MM.1S (cell line): ENCODE data around the gene OLFM1.

ENCODE experiments used
- EZH2 ChIP-seq: fragments of 300-600 bp; sonication (generic); optimal IDR thresholded peaks from 2 replicates; pipeline ENCODE3; 2017; ENCODE audit warnings: low read depth, mild to moderate bottlenecking, antibody characterized with exemption, low read length, mixed read lengths
- TF ChIP-seq, protein P1 (sequence below): fragments of 300-600 bp; sonication (generic); IDR thresholded peaks from 2 replicates; pipeline ENCODE4 v1.5.1; 2016; ENCODE audit warnings: antibody characterized with exemption, low read length, mixed read lengths

DNA sequence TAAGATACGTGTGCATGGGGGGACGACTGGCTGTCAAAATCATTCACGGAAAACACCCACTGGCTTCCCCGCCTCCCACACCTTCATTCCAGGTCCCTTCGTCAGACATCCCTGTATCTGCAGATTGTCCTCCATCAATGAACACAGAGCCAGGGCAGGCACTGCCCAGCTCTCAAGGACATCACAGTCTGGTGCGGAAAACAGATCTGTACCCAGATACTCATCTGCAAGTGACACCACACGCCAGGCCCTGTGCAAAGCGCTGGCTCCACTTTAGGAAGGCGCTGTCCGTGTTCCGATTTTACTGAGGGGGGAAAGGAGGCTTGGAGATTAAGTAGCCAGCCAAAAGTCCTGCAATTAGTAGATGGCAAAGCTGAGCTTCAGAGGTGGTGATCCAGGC is 72.3 kb downstream of the OLFM1 start:
- TF ChIP-seq, protein P1, sequence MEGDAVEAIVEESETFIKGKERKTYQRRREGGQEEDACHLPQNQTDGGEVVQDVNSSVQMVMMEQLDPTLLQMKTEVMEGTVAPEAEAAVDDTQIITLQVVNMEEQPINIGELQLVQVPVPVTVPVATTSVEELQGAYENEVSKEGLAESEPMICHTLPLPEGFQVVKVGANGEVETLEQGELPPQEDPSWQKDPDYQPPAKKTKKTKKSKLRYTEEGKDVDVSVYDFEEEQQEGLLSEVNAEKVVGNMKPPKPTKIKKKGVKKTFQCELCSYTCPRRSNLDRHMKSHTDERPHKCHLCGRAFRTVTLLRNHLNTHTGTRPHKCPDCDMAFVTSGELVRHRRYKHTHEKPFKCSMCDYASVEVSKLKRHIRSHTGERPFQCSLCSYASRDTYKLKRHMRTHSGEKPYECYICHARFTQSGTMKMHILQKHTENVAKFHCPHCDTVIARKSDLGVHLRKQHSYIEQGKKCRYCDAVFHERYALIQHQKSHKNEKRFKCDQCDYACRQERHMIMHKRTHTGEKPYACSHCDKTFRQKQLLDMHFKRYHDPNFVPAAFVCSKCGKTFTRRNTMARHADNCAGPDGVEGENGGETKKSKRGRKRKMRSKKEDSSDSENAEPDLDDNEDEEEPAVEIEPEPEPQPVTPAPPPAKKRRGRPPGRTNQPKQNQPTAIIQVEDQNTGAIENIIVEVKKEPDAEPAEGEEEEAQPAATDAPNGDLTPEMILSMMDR = no peak
- TF ChIP-seq EZH2 = no peak
